CD4-positive, alpha-beta T cell (primary cell): ENCODE data around the gene ZSCAN25. TPM values are rescaled to one million over a fixed set of nuclear protein-coding genes. Genes with fewer than 3 reads are reported as not detected.
A peak's percentile ranks its signal among the peaks of the same experiment; 100 is the strongest.
"Not testable (repeated sequence)": the region's sequence is repeated elsewhere in the genome, so short reads cannot be mapped to it uniquely, and the experiment has no call there.

Experiments
- ATAC-seq: fragments of 200-7000 bp; cut with Tn5 transposase; one replicate; pipeline ENCODE4 v1.10.0; 2022; ENCODE audit warnings: mild to moderate bottlenecking; ENCODE audit not compliant: poor library complexity
- CTCF ChIA-PET: fragments of 350-600 bp; sonication (Branson Sonifier 250); formaldehyde crosslinking; loops from one replicate; lab custom pipeline; 2021; ENCODE audit warnings: antibody characterized with exemption, inconsistent platforms; lab: Charles Lee
- POLR2A ChIA-PET: fragments of 350-600 bp; sonication (Branson Sonifier 250); formaldehyde crosslinking; loops from one replicate; lab custom pipeline; 2021; ENCODE audit warnings: antibody characterized with exemption, inconsistent platforms; lab: Charles Lee
- DNase-seq, 14 experiments: peaks; one replicate each; pipeline ENCODE4 v3.0.0-alpha.2; 2013 to 2020; ENCODE audit warnings: mixed read lengths in 2 of 14
- H3K27ac ChIP-seq, 2 donors: one replicate each; pipeline versions ENCODE4 v1.5.1 to v1.7.0; 2013; ENCODE audit warnings: low read length in 2 of 2, low read depth in 1 of 2, mild to moderate bottlenecking in 1 of 2
- H3K27me3 ChIP-seq, 2 experiments: 1 replicate in 1 of 2; 2 replicates in 1 of 2; pipeline versions ENCODE4 v1.6.1 to v1.7.0; 2013; ENCODE audit warnings: low read length in 2 of 2, control low read depth in 1 of 2, mild to moderate bottlenecking in 1 of 2, moderate library complexity in 1 of 2; ENCODE audit not compliant: insufficient read depth in 2 of 2, control insufficient read depth in 1 of 2
- H3K36me3 ChIP-seq: one replicate; pipeline ENCODE4 v1.6.1; 2013; ENCODE audit warnings: low read length, control low read depth; ENCODE audit not compliant: insufficient read depth
- H3K4me1 ChIP-seq: one replicate; pipeline ENCODE4 v1.6.1; 2013; ENCODE audit warnings: low read length, control low read depth; ENCODE audit not compliant: insufficient read depth
- H3K4me3 ChIP-seq: one replicate; pipeline ENCODE4 v1.5.1; 2013; ENCODE audit warnings: mild to moderate bottlenecking, low read length, moderate library complexity
- H3K9me3 ChIP-seq, 2 experiments: 1 replicate in 1 of 2; 2 replicates in 1 of 2; pipeline versions ENCODE4 v1.6.1 to v1.7.0; 2013; ENCODE audit warnings: low read length in 2 of 2, mild to moderate bottlenecking in 2 of 2, control low read depth in 1 of 2, moderate library complexity in 1 of 2; ENCODE audit not compliant: control insufficient read depth in 1 of 2, insufficient read depth in 1 of 2
- H3K27ac Mint-ChIP-seq: one replicate; pipeline ENCODE4 v1.8.0; 2020; ENCODE audit warnings: mixed read lengths
- H3K27me3 Mint-ChIP-seq: one replicate; pipeline ENCODE4 v1.8.0; 2021; ENCODE audit warnings: mixed read lengths
- H3K36me3 Mint-ChIP-seq: one replicate; pipeline ENCODE4 v1.8.0; 2021; ENCODE audit warnings: low read depth, mixed read lengths
- H3K4me1 Mint-ChIP-seq: one replicate; pipeline ENCODE4 v1.8.0; 2021; ENCODE audit warnings: low read depth, mixed read lengths
- H3K4me3 Mint-ChIP-seq: one replicate; pipeline ENCODE4 v1.8.0; 2020; ENCODE audit warnings: mild to moderate bottlenecking, mixed read lengths
- H3K9me3 Mint-ChIP-seq: one replicate; pipeline ENCODE4 v1.8.0; 2020; ENCODE audit warnings: mixed read lengths
- CTCF ChIP-seq: fragments of 200-600 bp; IDR thresholded peaks from one replicate; pipeline ENCODE4 v1.8.0; 2022; ENCODE audit warnings: antibody characterized with exemption, mild to moderate bottlenecking
- intact Hi-C, 2 experiments: fragments of 100-400 bp; cut with DNase I in 1 of 2; cut with micrococcal nuclease in 1 of 2; formaldehyde crosslinking; loops; one replicate each; pipeline versions ENCODE4 v1.15.1 to v1.9.0; 2023 to 2025; cut with DNase I, micrococcal nuclease
- polyA plus RNA-seq, 2 donors: library from polyadenylated mRNA; unstranded; fragments of 120-200 nt; gene quantifications; one replicate each; pipeline ENCODE4 v1.2.1, GENCODE V29; 2013
- total RNA-seq, 174 experiments: library from RNA in 2 of 174; stranded (reverse) in 2 of 174; gene quantifications; one replicate each; pipeline ENCODE4 v1.2.3 and lab custom pipeline; 2021 to 2026

The ZSCAN25 gene
- total RNA-seq (10 to 100 TPM; 41.5 to 44.2 TPM), total RNA-seq (lab: John Stamatoyannopoulos, UW) (43.5 to 84.0 (median 58.3) reads per million in 172 experiments)
- polyA plus RNA-seq (2013, experiment 1 of 2), result 15.3 TPM
- 17.2 TPM for polyA plus RNA-seq (2013, experiment 2 of 2)

DNA sequence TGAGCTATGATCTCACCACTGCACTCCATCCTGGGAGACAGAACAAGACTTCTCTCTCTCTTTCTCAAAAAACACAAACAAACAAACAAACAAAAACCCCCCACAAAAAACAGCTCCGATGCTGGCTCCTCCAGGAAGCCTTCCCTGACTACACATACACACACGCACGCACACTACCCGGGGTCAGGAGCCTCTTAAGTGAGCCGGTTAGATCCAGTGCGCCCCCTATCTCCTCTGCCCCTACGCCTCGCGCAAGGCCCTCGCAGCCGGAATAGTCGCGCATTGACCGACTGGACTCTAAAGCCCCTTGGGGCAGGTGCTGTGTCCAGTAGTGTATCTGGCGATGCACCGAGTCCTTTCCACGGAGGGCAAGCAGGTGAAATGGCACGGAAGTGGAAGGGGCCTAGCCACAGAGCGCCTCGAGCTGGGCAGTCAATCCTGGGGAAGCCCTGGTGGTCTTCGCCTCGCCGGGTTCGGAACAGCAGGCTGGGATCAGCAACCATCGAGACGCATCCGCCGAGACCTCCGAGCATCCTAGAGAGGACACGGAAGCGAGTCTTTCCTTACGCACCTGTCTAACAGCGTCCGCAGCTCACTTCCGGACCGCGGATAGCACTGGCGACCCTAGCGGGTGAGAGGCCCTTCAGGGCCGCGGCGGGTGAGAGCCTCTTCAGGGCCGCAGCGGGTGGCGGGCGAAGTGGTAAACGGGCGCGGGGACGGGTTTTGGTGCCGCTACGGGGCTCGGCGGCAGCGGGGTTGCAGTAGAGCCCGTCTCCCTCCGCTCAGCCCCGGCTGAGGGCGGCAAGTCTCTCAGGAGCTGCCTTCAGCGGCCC is at the start of gene ZSCAN25:
ZSCAN25 (plus strand) TSS at position 588 of the 833 bp plus-strand sequence. CDS start 2,661 bp downstream, outside the sequence.
- peaks cover 44% of the 10 kb centered on the region for H3K4me1 Mint-ChIP-seq
- ATAC-seq, result peak; percentile 94
- Histone ChIP-seq H3K27ac (peak within 1 kb of the TSS; percentile 78 to 80), H3K4me1 (peaks cover 20% of the 10 kb centered on the region), H3K36me3 (peaks cover 32% of the 10 kb centered on the region), H3K27me3 (no peaks in the 10 kb centered on the region), H3K9me3 (no peaks in the 10 kb centered on the region), H3K4me3 (peak within 1 kb of the TSS; percentile 96)
- H3K27ac Mint-ChIP-seq, result peak within 1 kb of the TSS; percentile 92
- peak within 1 kb of the TSS; percentile 99 for H3K4me3 Mint-ChIP-seq
- no peaks in the 10 kb centered on the region for H3K9me3 Mint-ChIP-seq
- TF ChIP-seq CTCF, result no peak
- no peaks in the 10 kb centered on the region for H3K27me3 Mint-ChIP-seq
- intact Hi-C loops, result loop anchor here (1.0 to 10.0 kb wide), 5 partner anchors 59 to 1218 kb away; partner anchors contain the start of genes FAM200A (in 1 of the 2), ZKSCAN5 (in 1 of the 2), ZNF394 (in 1 of the 2) and ZNF655 (in 1 of the 2)
- ChIA-PET POLR2A (interaction anchor here (0.6 to 2.9 kb wide), 9 partner anchors 8 to 116 kb away, joined by 3 to 36 read pairs (median 6); partner anchors contain the start of genes FAM200A, ZKSCAN5, ZNF394 and ZNF655), CTCF (interaction anchor here (1.1 kb wide), 1 partner anchor 58 kb away, joined by 3 read pairs; the partner anchor contains the start of gene ZNF655)
- peak; percentile 73 to 93 (median 83) for DNase-seq
- peaks cover 50% of the 10 kb centered on the region for H3K36me3 Mint-ChIP-seq

GRCh38 chr7:99568770-99569169 is 48.0 kb upstream of the ZSCAN25 start:
- peaks cover 69% of the 10 kb centered on the region for H3K36me3 ChIP-seq
- H3K4me3 ChIP-seq, H3K4me1 ChIP-seq, H3K27me3 ChIP-seq, H3K9me3 ChIP-seq, H3K9me3 Mint-ChIP-seq, H3K27ac ChIP-seq, H3K4me3 Mint-ChIP-seq, intact Hi-C loops, DNase-seq, H3K27me3 Mint-ChIP-seq, H3K27ac Mint-ChIP-seq, CTCF ChIA-PET, ATAC-seq: not testable (repeated sequence)
- Mint-ChIP-seq H3K36me3 (peaks cover 83% of the 10 kb centered on the region), H3K4me1 (peaks cover 17% of the 10 kb centered on the region)
- POLR2A ChIA-PET, result interaction anchor here (1.9 kb wide), 1 partner anchor 10 kb away, joined by 7 read pairs; the partner anchor contains the start of gene ZNF655

- DNase-seq (no peak), ATAC-seq (no peak)
- intact Hi-C loops, result no loop called here
- no peaks in the 10 kb centered on the region for H3K9me3 ChIP-seq
- H3K4me1 ChIP-seq, result no peaks in the 10 kb centered on the region
- no peak for TF ChIP-seq CTCF
- H3K4me3 ChIP-seq, result no peak overlapping the region
- Mint-ChIP-seq H3K9me3 (no peaks in the 10 kb centered on the region), H3K4me3 (no peak overlapping the region), H3K36me3 (peaks cover 57% of the 10 kb centered on the region), H3K4me1 (no peaks in the 10 kb centered on the region), H3K27ac (peak overlapping the region; percentile 32), H3K27me3 (no peaks in the 10 kb centered on the region)
- H3K27ac ChIP-seq, result no peak overlapping the region
- H3K36me3 ChIP-seq, result peaks cover 40% of the 10 kb centered on the region
- H3K27me3 ChIP-seq, result no peaks in the 10 kb centered on the region
- CTCF ChIA-PET, result no interaction called here
- POLR2A ChIA-PET, result interaction anchor here (0.9 to 2.1 kb wide), 2 partner anchors 14 to 53 kb away, joined by 3 to 7 read pairs; partner anchors contain the start of gene ZNF655
Observed at GRCh38 chr7:99571768-99572167, 45.0 kb upstream of the ZSCAN25 start.
